ENCODE measurements around the gene CEL. TPM values are rescaled to one million over a fixed set of nuclear protein-coding genes. Genes with fewer than 3 reads are reported as not detected.
"Not testable (repeated sequence)": the region's sequence is repeated elsewhere in the genome, so short reads cannot be mapped to it uniquely, and the experiment has no call there.

CEL gene
- total RNA-seq, 5 donors from 2014 or later (not counting 1 experiment from before 2014, with no cell fraction given): 0.28 to 9.0 (median 7.9) TPM

DNA sequence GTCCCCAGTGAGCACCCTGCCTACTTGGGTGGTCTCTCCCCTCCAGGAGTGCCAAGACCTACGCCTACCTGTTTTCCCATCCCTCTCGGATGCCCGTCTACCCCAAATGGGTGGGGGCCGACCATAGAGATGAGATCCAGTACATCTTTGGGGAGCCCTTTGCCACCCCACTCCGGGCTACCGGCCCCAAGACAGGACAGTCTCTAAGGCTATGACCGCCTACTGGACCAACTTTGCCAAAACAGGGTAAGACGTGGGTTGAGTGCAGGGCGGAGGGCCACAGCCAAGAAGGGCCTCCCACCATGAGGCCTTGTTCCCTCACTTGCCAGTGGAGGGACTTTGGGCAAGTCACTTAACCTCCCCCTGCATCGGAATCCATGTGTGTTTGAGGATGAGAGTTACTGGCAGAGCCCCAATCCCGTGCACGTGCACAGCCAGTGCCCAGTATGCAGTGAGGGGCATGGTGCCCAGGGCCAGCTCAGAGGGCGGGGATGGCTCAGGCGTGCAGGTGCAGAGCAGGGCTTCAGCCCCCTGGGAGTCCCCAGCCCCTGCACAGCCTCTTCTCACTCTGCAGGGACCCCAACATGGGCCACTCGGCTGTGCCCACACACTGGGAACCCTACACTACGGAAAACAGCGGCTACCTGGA, 24.6 kb downstream of the CEL start:
- H3K4me1 ChIP-seq (ENCODE audit: control insufficient read depth in 1 of 2, extremely low read depth in 1 of 2, insufficient read depth in 2 of 2, low read length in 2 of 2); H3K9me3 ChIP-seq; H3K36me3 ChIP-seq (ENCODE audit: control insufficient read depth in 2 of 2, extremely low read depth in 1 of 2, insufficient read depth in 1 of 2, low read length in 1 of 2); H3K4me3 Mint-ChIP-seq; H3K4me3 ChIP-seq (ENCODE audit: control insufficient read depth in 1 of 2, extremely low read depth in 1 of 2, low read length in 1 of 2); H3K27ac ChIP-seq (ENCODE audit: low read length); H3K9me3 Mint-ChIP-seq; DNase-seq; ATAC-seq (replicated peaks in 1 of 4); H3K27me3 ChIP-seq (replicated peaks in 1 of 2; ENCODE audit: control insufficient read depth in 2 of 2, extremely low read depth in 1 of 2, insufficient read depth in 2 of 2, low read length in 1 of 2); POLR2A ChIA-PET; H3K36me3 Mint-ChIP-seq; H3K4me1 Mint-ChIP-seq; H3K27ac Mint-ChIP-seq; CTCF ChIA-PET; H3K27me3 Mint-ChIP-seq: not testable (repeated sequence)
- 93% methylated on average over 4 of the region's 17 CpGs for WGBS (ENCODE audit: insufficient coverage)

DNA sequence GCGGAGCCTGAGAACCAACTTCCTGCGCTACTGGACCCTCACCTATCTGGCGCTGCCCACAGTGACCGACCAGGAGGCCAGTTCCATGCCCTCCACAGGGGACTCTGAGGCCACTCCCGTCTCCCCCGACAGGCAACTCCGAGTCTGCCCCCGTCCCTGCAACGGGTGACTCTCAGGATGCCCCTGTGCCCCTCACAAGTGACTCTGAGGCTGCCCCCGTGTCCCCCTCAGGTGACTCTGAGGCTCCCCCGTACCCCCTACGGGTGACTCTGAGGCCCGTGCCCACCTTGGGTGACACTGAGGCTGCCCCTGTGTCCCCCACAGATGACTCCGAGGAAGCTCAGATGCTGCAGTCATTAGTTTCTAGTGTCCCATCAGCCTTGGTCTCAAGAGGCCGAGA, 25.1 kb downstream of the CEL start:
- Histone ChIP-seq H3K9me3 (no peaks in the 10 kb centered on the region), H3K27ac (ENCODE audit: low read length) (no peak overlapping the region), H3K27me3 (replicated peaks in 1 of 2; ENCODE audit: control insufficient read depth in 2 of 2, extremely low read depth in 1 of 2, insufficient read depth in 2 of 2, low read length in 1 of 2) (peaks cover 0 to 2% of the 10 kb centered on the region in 2 experiments), H3K4me3 (ENCODE audit: control insufficient read depth in 1 of 2, extremely low read depth in 1 of 2, low read length in 1 of 2) (no peak overlapping the region), H3K4me1 (ENCODE audit: control insufficient read depth in 1 of 2, extremely low read depth in 1 of 2, insufficient read depth in 2 of 2, low read length in 2 of 2) (no peaks in the 10 kb centered on the region), H3K36me3 (ENCODE audit: control insufficient read depth in 2 of 2, extremely low read depth in 1 of 2, insufficient read depth in 1 of 2, low read length in 1 of 2) (no peaks in the 10 kb centered on the region)
- DNase-seq (no peak), ATAC-seq (replicated peaks in 1 of 4) (no peak)
- ChIA-PET POLR2A (no interaction called here), CTCF (no interaction called here)
- Mint-ChIP-seq H3K36me3 (no peaks in the 10 kb centered on the region), H3K9me3 (no peaks in the 10 kb centered on the region), H3K27me3 (no peaks in the 10 kb centered on the region), H3K27ac (no peak overlapping the region), H3K4me3 (no peak overlapping the region), H3K4me1 (no peaks in the 10 kb centered on the region)
- WGBS (ENCODE audit: insufficient coverage): 85% methylated on average over 14 of the region's 15 CpGs

DNA sequence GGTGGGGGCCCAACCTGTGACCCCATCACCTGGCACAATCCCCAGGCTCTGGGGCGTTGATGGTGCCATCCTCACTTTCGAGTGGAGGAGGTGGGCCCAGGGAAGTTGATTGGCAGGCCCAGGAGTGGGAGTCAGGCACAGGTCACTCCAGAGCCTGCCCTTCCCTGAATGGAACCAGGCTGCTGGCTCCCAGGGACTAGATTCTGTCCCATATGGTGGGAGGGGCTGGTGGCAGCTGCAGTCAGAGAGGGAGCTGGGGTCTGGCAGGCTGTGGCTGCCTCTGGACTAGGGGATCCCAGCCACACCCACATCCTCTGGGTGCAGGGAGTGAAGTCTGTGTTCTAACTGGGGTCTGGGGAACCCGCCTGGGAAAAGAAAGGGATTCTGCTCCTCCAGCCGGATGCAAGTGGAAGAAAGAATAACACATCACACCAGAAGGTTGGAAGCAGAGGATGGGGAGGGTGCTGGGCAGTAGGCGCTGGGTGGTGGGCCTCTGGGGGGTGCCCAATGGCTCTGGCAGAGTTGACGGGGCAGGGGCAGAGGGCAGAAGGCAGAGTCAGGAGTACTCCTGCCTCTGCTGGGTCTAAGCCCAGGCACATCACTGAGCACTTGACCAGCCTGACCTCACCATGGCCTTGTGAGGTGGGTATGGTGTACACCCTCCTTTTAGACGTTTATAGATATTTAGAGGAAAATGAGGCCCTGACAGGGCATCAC, 25.8 kb downstream of the CEL start:
- ChIA-PET POLR2A (no interaction called here), CTCF (no interaction called here)
- no peaks in the 10 kb centered on the region for H3K27me3 Mint-ChIP-seq
- no peaks in the 10 kb centered on the region for H3K27me3 ChIP-seq (replicated peaks in 1 of 2; ENCODE audit: control insufficient read depth in 2 of 2, extremely low read depth in 1 of 2, insufficient read depth in 2 of 2, low read length in 1 of 2)
- no peak overlapping the region for H3K27ac Mint-ChIP-seq
- no peaks in the 10 kb centered on the region for H3K4me1 ChIP-seq (ENCODE audit: control insufficient read depth in 1 of 2, extremely low read depth in 1 of 2, insufficient read depth in 2 of 2, low read length in 2 of 2)
- H3K9me3 Mint-ChIP-seq: no peaks in the 10 kb centered on the region
- 54% methylated on average over 2 of the region's 7 CpGs for WGBS (ENCODE audit: insufficient coverage)
- no peak overlapping the region for H3K4me3 Mint-ChIP-seq
- ATAC-seq (replicated peaks in 1 of 4) (no peak), DNase-seq (no peak)
- H3K4me3 ChIP-seq (ENCODE audit: control insufficient read depth in 1 of 2, extremely low read depth in 1 of 2, low read length in 1 of 2): no peak overlapping the region
- no peaks in the 10 kb centered on the region for H3K36me3 Mint-ChIP-seq
- no peak overlapping the region for H3K27ac ChIP-seq (ENCODE audit: low read length)
- no peaks in the 10 kb centered on the region for H3K36me3 ChIP-seq (ENCODE audit: control insufficient read depth in 2 of 2, extremely low read depth in 1 of 2, insufficient read depth in 1 of 2, low read length in 1 of 2)
- H3K9me3 ChIP-seq: no peaks in the 10 kb centered on the region
- no peaks in the 10 kb centered on the region for H3K4me1 Mint-ChIP-seq

DNA sequence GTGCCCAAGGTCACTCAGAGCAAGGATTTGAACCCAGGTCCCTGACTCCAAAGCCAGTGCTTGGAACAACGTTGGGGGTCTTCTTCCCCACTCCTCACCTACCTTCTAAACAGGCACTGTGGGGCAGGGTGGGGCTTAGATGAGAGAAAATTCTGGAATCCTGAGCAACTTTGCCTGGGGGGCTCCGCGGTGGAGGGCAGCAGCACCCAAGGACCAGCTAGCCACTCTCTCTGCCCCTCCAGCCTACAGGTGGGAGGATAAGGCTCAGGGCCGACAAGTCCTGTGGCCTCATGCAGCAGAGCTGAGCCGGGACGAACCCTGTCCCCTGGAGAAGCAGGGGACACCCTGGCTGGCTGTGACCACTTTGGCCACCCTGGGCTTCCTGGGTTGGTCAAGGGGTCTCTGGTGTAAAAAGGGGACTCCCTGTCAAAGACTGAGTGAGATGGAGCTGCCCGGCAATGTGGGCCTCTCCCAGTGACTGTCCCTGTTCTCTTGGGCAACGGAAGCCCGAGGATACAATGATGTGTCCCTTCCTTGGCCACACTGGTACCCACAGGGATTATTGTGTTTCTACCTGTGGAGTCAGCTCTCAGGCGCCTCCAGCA, 26.5 kb downstream of the CEL start:
- no peaks in the 10 kb centered on the region for H3K36me3 Mint-ChIP-seq
- CTCF ChIA-PET: no interaction called here

DNA sequence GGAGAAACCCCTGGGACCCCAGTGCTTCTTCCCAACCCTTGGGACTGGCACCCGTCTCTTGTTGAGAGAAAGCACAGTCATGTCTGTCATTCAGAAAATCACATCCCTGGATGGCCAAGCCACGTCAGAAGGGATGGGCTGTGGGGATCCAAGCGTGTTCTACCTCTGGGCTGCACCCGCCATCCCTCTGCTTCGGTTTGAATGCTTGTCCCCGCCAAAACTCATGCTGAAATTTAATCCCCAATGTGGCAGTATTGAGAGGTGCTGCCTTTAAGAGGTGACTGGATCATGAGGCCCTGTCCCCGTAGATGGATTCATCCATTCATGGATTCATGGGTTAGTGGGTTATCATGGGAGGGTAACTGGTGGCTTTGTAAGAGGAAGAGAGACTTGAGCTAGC, 27.0 kb downstream of the CEL start:
- Mint-ChIP-seq H3K27me3 (no peaks in the 10 kb centered on the region), H3K27ac (no peak overlapping the region), H3K4me3 (no peak overlapping the region), H3K36me3 (no peaks in the 10 kb centered on the region), H3K4me1 (no peaks in the 10 kb centered on the region), H3K9me3 (no peaks in the 10 kb centered on the region)
- Histone ChIP-seq H3K27ac (ENCODE audit: low read length) (no peak overlapping the region), H3K4me1 (ENCODE audit: control insufficient read depth in 1 of 2, extremely low read depth in 1 of 2, insufficient read depth in 2 of 2, low read length in 2 of 2) (no peaks in the 10 kb centered on the region), H3K36me3 (ENCODE audit: control insufficient read depth in 2 of 2, extremely low read depth in 1 of 2, insufficient read depth in 1 of 2, low read length in 1 of 2) (no peaks in the 10 kb centered on the region), H3K27me3 (replicated peaks in 1 of 2; ENCODE audit: control insufficient read depth in 2 of 2, extremely low read depth in 1 of 2, insufficient read depth in 2 of 2, low read length in 1 of 2) (no peaks in the 10 kb centered on the region), H3K9me3 (no peaks in the 10 kb centered on the region), H3K4me3 (ENCODE audit: control insufficient read depth in 1 of 2, extremely low read depth in 1 of 2, low read length in 1 of 2) (no peak overlapping the region)
- WGBS (ENCODE audit: insufficient coverage): 86% methylated on average over 6 of the region's 7 CpGs
- ChIA-PET POLR2A (no interaction called here), CTCF (no interaction called here)
- ATAC-seq (replicated peaks in 1 of 4) (no peak), DNase-seq (no peak)

More for the DNA sequence above, 26.5 kb downstream of the CEL start:
- ATAC-seq (replicated peaks in 1 of 4): no peak
- 90% methylated on average over 5 of the region's 10 CpGs for WGBS (ENCODE audit: insufficient coverage)
- no peak for DNase-seq
- no peaks in the 10 kb centered on the region for H3K27me3 Mint-ChIP-seq
- Histone ChIP-seq H3K4me3 (ENCODE audit: control insufficient read depth in 1 of 2, extremely low read depth in 1 of 2, low read length in 1 of 2) (no peak overlapping the region), H3K27me3 (replicated peaks in 1 of 2; ENCODE audit: control insufficient read depth in 2 of 2, extremely low read depth in 1 of 2, insufficient read depth in 2 of 2, low read length in 1 of 2) (no peaks in the 10 kb centered on the region), H3K4me1 (ENCODE audit: control insufficient read depth in 1 of 2, extremely low read depth in 1 of 2, insufficient read depth in 2 of 2, low read length in 2 of 2) (no peaks in the 10 kb centered on the region), H3K9me3 (no peaks in the 10 kb centered on the region), H3K27ac (ENCODE audit: low read length) (no peak overlapping the region), H3K36me3 (ENCODE audit: control insufficient read depth in 2 of 2, extremely low read depth in 1 of 2, insufficient read depth in 1 of 2, low read length in 1 of 2) (no peaks in the 10 kb centered on the region)
- POLR2A ChIA-PET: no interaction called here
- H3K9me3 Mint-ChIP-seq: no peaks in the 10 kb centered on the region
- H3K4me3 Mint-ChIP-seq: no peak overlapping the region
- H3K4me1 Mint-ChIP-seq: no peaks in the 10 kb centered on the region
- no peak overlapping the region for H3K27ac Mint-ChIP-seq

DNA sequence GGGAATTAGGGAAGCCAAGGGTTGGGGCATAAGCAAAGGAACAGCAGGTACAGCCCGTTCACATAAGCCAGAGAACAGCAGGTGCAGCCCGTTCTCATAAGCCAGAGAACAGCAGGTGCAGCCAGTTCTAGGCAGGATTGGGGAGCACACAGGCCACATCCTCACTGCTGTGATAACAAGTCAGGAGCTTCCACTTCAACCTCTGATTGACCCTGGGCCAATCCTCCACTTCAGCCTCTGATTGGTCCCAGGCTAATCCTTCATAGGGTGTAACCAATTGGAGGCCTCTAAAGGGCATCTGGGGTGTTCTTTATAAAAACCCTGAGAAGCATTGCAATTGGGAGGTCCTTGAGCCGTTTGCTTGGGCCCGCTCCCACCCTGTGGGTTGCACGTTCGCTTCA, 27.5 kb downstream of the CEL start:
- Mint-ChIP-seq H3K27ac (no peak overlapping the region), H3K27me3 (no peaks in the 10 kb centered on the region), H3K4me3 (no peak overlapping the region), H3K4me1 (no peaks in the 10 kb centered on the region), H3K36me3 (no peaks in the 10 kb centered on the region), H3K9me3 (no peaks in the 10 kb centered on the region)
- DNase-seq (no peak), ATAC-seq (replicated peaks in 1 of 4) (no peak)
- no peak overlapping the region for H3K4me3 ChIP-seq (ENCODE audit: control insufficient read depth in 1 of 2, extremely low read depth in 1 of 2, low read length in 1 of 2)
- H3K27me3 ChIP-seq (replicated peaks in 1 of 2; ENCODE audit: control insufficient read depth in 2 of 2, extremely low read depth in 1 of 2, insufficient read depth in 2 of 2, low read length in 1 of 2): no peaks in the 10 kb centered on the region
- H3K9me3 ChIP-seq: no peaks in the 10 kb centered on the region
- CTCF ChIA-PET: interaction anchor here in 1 of 2 donors (0.6 kb wide), 2 partner anchors 56 to 83 kb away, joined by 3 to 4 read pairs; no protein-coding TSS in a partner anchor
- no peaks in the 10 kb centered on the region for H3K4me1 ChIP-seq (ENCODE audit: control insufficient read depth in 1 of 2, extremely low read depth in 1 of 2, insufficient read depth in 2 of 2, low read length in 2 of 2)
- H3K27ac ChIP-seq (ENCODE audit: low read length): no peak overlapping the region
- 63% methylated on average over 2 of the region's 6 CpGs for WGBS (ENCODE audit: insufficient coverage)
- no peaks in the 10 kb centered on the region for H3K36me3 ChIP-seq (ENCODE audit: control insufficient read depth in 2 of 2, extremely low read depth in 1 of 2, insufficient read depth in 1 of 2, low read length in 1 of 2)
- POLR2A ChIA-PET: no interaction called here

Measured in T-cell (primary cell).